Loucy (cell line): ENCODE data around the gene KIRREL3.

ENCODE experiments used
- H2AFZ ChIP-seq: fragments of 200-600 bp; sonication (generic); 2 replicates; pipeline ENCODE4 v1.6.0; 2016; ENCODE audit warnings: antibody characterized with exemption, mild to moderate bottlenecking, low read length, moderate library complexity
- H3F3A ChIP-seq: fragments of 200-600 bp; 2 replicates; pipeline ENCODE4 v1.6.0; 2016; ENCODE audit warnings: antibody characterized with exemption, low read depth, mild to moderate bottlenecking
- H3K27me3 ChIP-seq: fragments of 200-600 bp; sonication (generic); 2 replicates; pipeline ENCODE4 v1.6.1; 2014; ENCODE audit warnings: low read length, mild to moderate bottlenecking; ENCODE audit not compliant: insufficient read depth, poor library complexity, severe bottlenecking
- H3K36me3 ChIP-seq: fragments of 200-600 bp; sonication (generic); 2 replicates; pipeline ENCODE4 v1.6.1; 2016; ENCODE audit warnings: low read length; ENCODE audit not compliant: insufficient read depth
- H3K4me1 ChIP-seq: fragments of 200-600 bp; sonication (generic); 2 replicates; pipeline ENCODE4 v1.5.1; 2014; ENCODE audit warnings: low read length, mild to moderate bottlenecking; ENCODE audit not compliant: insufficient read depth, poor library complexity, severe bottlenecking
- H3K4me2 ChIP-seq: fragments of 200-600 bp; sonication (generic); 2 replicates; pipeline ENCODE4 v1.6.0; 2014; ENCODE audit warnings: antibody characterized with exemption, low read length, low read depth, mild to moderate bottlenecking; ENCODE audit not compliant: poor library complexity, severe bottlenecking
- H3K4me3 ChIP-seq: fragments of 200-600 bp; sonication (generic); 2 replicates; pipeline ENCODE4 v1.5.1; 2014; ENCODE audit warnings: low read length, mild to moderate bottlenecking, mixed read lengths; ENCODE audit not compliant: poor library complexity, severe bottlenecking
- H3K79me2 ChIP-seq: fragments of 200-600 bp; sonication (generic); 2 replicates; pipeline ENCODE4 v1.6.1; 2014; ENCODE audit warnings: low read length; ENCODE audit not compliant: insufficient read depth
- H3K9ac ChIP-seq: fragments of 200-600 bp; sonication (generic); 2 replicates; pipeline ENCODE4 v1.6.0; 2014; ENCODE audit warnings: mild to moderate bottlenecking, low read depth, low read length, moderate library complexity; ENCODE audit not compliant: poor library complexity, severe bottlenecking
- H3K9me2 ChIP-seq: fragments of 200-600 bp; sonication (generic); replicated peaks from 2 replicates; pipeline ENCODE4 v1.6.1; 2016; ENCODE audit warnings: low read depth, low read length, mixed read lengths
- H3K9me3 ChIP-seq: fragments of 200-600 bp; sonication (generic); 2 replicates; pipeline ENCODE4 v1.6.1; 2014; ENCODE audit warnings: mild to moderate bottlenecking, antibody characterized with exemption, low read length, low read depth; ENCODE audit not compliant: insufficient read depth
- H4K20me1 ChIP-seq: fragments of 200-600 bp; sonication (generic); 2 replicates; pipeline ENCODE4 v1.6.0; 2014; ENCODE audit warnings: antibody characterized with exemption, low read length, mild to moderate bottlenecking; ENCODE audit not compliant: insufficient read depth, poor library complexity, severe bottlenecking
- EZH2phosphoT487 ChIP-seq: fragments of 200-600 bp; IDR thresholded peaks from 2 replicates; pipeline ENCODE4 v1.6.1; 2018; ENCODE audit warnings: antibody characterized with exemption, mild to moderate bottlenecking, moderate library complexity, borderline replicate concordance
- TF ChIP-seq, protein P1 (sequence below): fragments of 200-600 bp; sonication (generic); conservative IDR thresholded peaks from 2 replicates; pipeline ENCODE4 v1.5.1; 2014; ENCODE audit warnings: mild to moderate bottlenecking, antibody characterized with exemption, low read length

Gene KIRREL3

DNA sequence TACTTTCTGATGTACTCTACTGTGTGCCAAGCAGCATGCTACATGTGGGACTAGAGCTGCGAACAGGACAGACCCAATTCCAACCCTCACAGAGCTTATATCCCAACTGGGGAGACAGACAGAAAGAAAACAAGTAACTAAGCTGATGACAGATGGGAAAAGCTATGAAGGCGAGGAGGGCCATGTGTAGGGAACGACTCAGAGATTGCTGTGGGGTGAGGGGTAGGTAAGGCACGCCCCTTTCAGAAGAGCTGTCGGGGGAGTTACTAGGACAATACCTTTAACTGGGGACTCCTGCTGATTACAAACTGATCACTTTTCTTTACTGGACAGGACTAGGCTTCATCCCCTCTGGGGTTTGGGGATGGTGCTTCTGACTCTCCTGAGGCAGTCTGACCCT, 596.2 kb downstream of the KIRREL3 start:
- H3K4me2 ChIP-seq = no peak overlapping the region
- no peaks in the 10 kb centered on the region for H3K9me2 ChIP-seq
- H3K4me1 ChIP-seq = no peaks in the 10 kb centered on the region

DNA sequence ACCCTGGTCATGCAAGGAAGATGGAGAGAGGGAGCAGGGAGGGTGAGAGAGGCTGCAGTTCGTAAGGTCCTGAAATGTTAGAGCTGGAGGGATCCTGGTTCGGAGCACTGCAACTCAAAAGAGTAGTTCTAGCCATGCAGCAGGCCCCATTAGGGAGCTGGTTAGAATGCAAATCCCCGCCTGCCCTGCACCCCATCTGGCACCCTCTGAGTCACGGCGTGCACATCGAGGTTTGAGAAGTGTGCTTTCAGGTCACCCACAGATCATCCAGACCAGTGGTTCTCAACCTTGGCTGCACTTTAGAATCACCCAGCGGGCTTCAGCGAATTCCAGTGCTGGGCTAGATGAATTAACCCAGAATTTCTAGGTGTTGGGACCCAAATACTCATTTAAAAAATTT, 596.9 kb downstream of the KIRREL3 start:
- Histone ChIP-seq H3K9me3 (no peaks in the 10 kb centered on the region), H3K36me3 (peaks cover 31% of the 10 kb centered on the region; the same call in 1 of the 2 replicates), H3K4me2 (no peak overlapping the region), H3K4me1 (no peaks in the 10 kb centered on the region), H4K20me1 (peaks cover 4% of the 10 kb centered on the region), H3K27me3 (no peaks in the 10 kb centered on the region), H3K9me2 (no peaks in the 10 kb centered on the region), H3F3A (no peaks in the 10 kb centered on the region), H2AFZ (no peak overlapping the region), H3K9ac (no peak overlapping the region), H3K4me3 (no peak overlapping the region), H3K79me2 (peaks cover 67% of the 10 kb centered on the region; the same call in 1 of the 2 replicates)
- TF ChIP-seq EZH2phosphoT487 = no peak
- TF ChIP-seq, protein P1, sequence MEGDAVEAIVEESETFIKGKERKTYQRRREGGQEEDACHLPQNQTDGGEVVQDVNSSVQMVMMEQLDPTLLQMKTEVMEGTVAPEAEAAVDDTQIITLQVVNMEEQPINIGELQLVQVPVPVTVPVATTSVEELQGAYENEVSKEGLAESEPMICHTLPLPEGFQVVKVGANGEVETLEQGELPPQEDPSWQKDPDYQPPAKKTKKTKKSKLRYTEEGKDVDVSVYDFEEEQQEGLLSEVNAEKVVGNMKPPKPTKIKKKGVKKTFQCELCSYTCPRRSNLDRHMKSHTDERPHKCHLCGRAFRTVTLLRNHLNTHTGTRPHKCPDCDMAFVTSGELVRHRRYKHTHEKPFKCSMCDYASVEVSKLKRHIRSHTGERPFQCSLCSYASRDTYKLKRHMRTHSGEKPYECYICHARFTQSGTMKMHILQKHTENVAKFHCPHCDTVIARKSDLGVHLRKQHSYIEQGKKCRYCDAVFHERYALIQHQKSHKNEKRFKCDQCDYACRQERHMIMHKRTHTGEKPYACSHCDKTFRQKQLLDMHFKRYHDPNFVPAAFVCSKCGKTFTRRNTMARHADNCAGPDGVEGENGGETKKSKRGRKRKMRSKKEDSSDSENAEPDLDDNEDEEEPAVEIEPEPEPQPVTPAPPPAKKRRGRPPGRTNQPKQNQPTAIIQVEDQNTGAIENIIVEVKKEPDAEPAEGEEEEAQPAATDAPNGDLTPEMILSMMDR = no peak

More for the DNA sequence above, 596.2 kb downstream of the KIRREL3 start:
- Histone ChIP-seq H3F3A (no peaks in the 10 kb centered on the region), H3K9ac (no peak overlapping the region), H3K36me3 (peaks cover 38% of the 10 kb centered on the region; the same call in 1 of the 2 replicates), H4K20me1 (peaks cover 4% of the 10 kb centered on the region), H3K4me3 (no peak overlapping the region), H3K79me2 (peaks cover 62% of the 10 kb centered on the region; the same call in 1 of the 2 replicates), H3K27me3 (no peaks in the 10 kb centered on the region), H3K9me3 (no peaks in the 10 kb centered on the region), H2AFZ (no peak overlapping the region)
- TF ChIP-seq, protein P1 = no peak
- TF ChIP-seq EZH2phosphoT487 = no peak

DNA sequence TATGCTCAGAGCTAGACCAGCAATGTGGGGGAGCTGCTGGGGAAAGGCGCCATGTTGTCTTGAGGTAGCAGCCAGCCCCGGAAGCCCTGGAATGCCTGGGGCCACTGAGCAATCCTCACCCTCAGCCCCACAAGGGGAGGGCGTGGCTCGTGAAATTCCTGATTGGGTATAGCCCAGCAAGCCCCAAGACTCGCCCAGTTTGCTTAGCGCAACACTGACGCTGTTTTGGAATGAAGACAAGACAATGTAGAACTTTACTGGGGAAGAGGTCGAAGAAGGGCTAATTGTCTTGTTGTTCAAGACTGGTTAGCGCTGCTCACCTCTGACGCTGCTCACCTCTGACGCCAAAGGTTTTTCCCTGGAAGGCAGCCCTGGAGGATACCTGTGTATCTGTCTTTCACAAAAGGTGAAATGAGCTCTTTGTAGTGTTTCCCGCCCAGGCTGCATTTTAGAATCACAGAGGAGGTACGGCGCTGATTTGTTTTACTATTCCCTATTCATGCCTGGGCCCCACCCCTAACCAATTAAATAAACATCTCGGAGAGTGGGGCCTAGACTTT, 597.5 kb downstream of the KIRREL3 start:
- H3K9me3 ChIP-seq = no peaks in the 10 kb centered on the region
- peaks cover 26% of the 10 kb centered on the region; the same call in 1 of the 2 replicates for H3K36me3 ChIP-seq
- H3F3A ChIP-seq = no peaks in the 10 kb centered on the region
- no peak overlapping the region for H3K4me2 ChIP-seq
- H3K9ac ChIP-seq = no peak overlapping the region
- no peak overlapping the region for H3K4me3 ChIP-seq
- H2AFZ ChIP-seq = no peak overlapping the region
- H3K27me3 ChIP-seq = no peaks in the 10 kb centered on the region
- peaks cover 72% of the 10 kb centered on the region; the same call in 1 of the 2 replicates for H3K79me2 ChIP-seq
- peaks cover 4% of the 10 kb centered on the region for H4K20me1 ChIP-seq
- H3K9me2 ChIP-seq = no peaks in the 10 kb centered on the region
- H3K4me1 ChIP-seq = no peaks in the 10 kb centered on the region
- TF ChIP-seq EZH2phosphoT487 = no peak
- TF ChIP-seq, protein P1 = no peak
